Adrenal gland (tissue), 12 donors: ENCODE data around the gene RADIL. TPM values are rescaled to one million over a fixed set of nuclear protein-coding genes. Genes with fewer than 3 reads are reported as not detected.

Experiments used
- DNase-seq, 7 donors: peaks; one replicate each; pipeline ENCODE4 v3.0.0-alpha.2; 2019 to 2020
- H3K27ac ChIP-seq, 5 donors: fragments of 200-600 bp; sonication (generic) in 4 of 5; 1 replicate in 3 of 5; 2 replicates in 2 of 5; pipeline versions ENCODE4 v1.5.1 to v1.8.0; 2016 to 2020; ENCODE audit warnings: mild to moderate bottlenecking in 1 of 5
- H3K27me3 ChIP-seq: fragments of 200-600 bp; 2 replicates; pipeline ENCODE4 v1.8.0; 2021
- H3K36me3 ChIP-seq, 2 donors: fragments of 200-600 bp; replicated peaks in 1 of 2; 1 replicate in 1 of 2; 2 replicates in 1 of 2; pipeline versions ENCODE4 v1.5.1 to v1.8.0; 2018 to 2022
- H3K4me1 ChIP-seq, 2 donors: fragments of 200-600 bp; replicated peaks in 1 of 2; 1 replicate in 1 of 2; 2 replicates in 1 of 2; pipeline versions ENCODE4 v1.5.1 to v1.8.0; 2018 to 2021
- H3K4me3 ChIP-seq, 4 donors: fragments of 200-600 bp; sonication (generic) in 3 of 4; one replicate each; pipeline ENCODE4 v1.5.1; 2016 to 2018
- H3K9me3 ChIP-seq, 3 donors: fragments of 200-600 bp; sonication (generic) in 1 of 3; replicated peaks in 1 of 3; 1 replicate in 2 of 3; 2 replicates in 1 of 3; pipeline versions ENCODE4 v1.5.1 to v1.8.0; 2016 to 2021
- POLR2A ChIP-seq, 2 donors: fragments of 450-650 bp; IDR thresholded peaks; one replicate each; pipeline ENCODE4 v1.6.1; 2017; ENCODE audit warnings: antibody characterized with exemption in 2 of 2, mild to moderate bottlenecking in 2 of 2, moderate library complexity in 1 of 2
- WGBS, 4 donors: extraction: QIAGEN DNeasy Blood & Tissue Kit in 2 of 4; methylation state at CpG; one replicate each; pipeline versions ENCODE4 v1.1.5 to v1.1.7; 2013 to 2017; 5-methylcytosine and 5-hydroxymethylcytosine counted together
- intact Hi-C, 2 donors: fragments of 100-400 bp; cut with DNase I; formaldehyde crosslinking; loops; one replicate each; pipeline versions ENCODE4 v1.14.1 to v1.15.0; 2022 to 2023
- polyA plus RNA-seq, 3 donors: library from polyadenylated mRNA; stranded (reverse); fragments of 200-250 nt in 2 of 3; fragments of 350-450 nt in 1 of 3; fragmentation: Illumina TruSeq in 1 of 3; extraction: RNeasy Lipid Tissue Mini Kit (QIAGEN cat#74804) in 1 of 3; gene quantifications; one replicate each; pipeline ENCODE4 v1.2.3, GENCODE V29; 2013 to 2014
- total RNA-seq, 9 donors: library from RNA; depleted of rRNA in 4 of 9; stranded (reverse); fragments of >200 nt in 4 of 9; fragments of 120-200 nt in 1 of 9; fragmentation: NEBNext Ultra II Directional in 1 of 9; extraction: Animal tissue kit (Norgen Biotek cat#: 25700) in 1 of 9; gene quantifications; one replicate each; pipeline versions ENCODE4 v1.1.0 to v1.2.4, GENCODE V29; 2013 to 2023
- TF ChIP-seq, protein P1 (sequence below), 6 experiments: fragments of 450-650 bp in 4 of 6; fragments of 200-600 bp in 2 of 6; sonication (generic) in 1 of 6; IDR thresholded peaks; 1 replicate in 5 of 6; 2 replicates in 1 of 6; pipeline versions ENCODE4 v1.5.1 to v1.8.0; 2016 to 2021; ENCODE audit warnings: antibody characterized with exemption in 6 of 6, mild to moderate bottlenecking in 2 of 6, moderate library complexity in 1 of 6
- donor health status: healthy with polysubstance abuse.
- donor health status: Bipolar disorder and iron deficiency.
- donor health status: DM: yes; HTN: yes; CAD: no.
- donor health status: DM: no; HTN: no; CAD: no.
- donor health status: DM: no; HTN: no; CAD: no.
- donor health status: DM: yes; HTN: yes; CAD: no.

The RADIL gene
- total and polyA plus RNA-seq, 12 donors = 0.16 to 7.8 (median 1.4) TPM

DNA sequence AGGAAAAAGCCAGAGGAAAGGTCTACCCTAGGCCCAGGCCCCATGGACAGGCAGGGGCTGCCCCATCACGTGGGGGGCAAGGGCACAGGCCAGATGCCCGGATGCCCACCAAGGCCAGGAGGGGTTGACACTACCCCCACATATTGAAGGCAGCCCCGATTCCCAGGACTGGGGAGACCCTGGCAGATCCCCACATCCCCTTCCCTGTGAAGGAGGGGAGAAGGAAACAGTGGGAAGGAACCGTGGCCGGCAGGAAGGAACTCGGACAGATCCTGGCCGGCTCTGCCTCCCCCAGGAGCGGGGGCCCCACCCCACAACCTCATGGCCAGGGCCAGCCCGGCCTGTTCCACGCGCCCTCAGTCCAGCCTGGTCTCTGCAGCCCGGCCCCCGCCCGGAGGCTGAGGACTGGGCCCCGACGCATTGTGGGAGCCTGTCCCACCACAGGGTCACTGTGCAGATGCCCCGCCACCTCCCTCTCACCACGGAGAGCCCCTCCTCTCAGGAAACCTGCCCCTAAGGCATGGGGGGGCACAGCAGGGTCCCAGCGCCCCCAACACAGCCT, 63.0 kb downstream of the RADIL start:
- no peak overlapping the region for H3K4me3 ChIP-seq
- intact Hi-C loops = loop anchor here in 1 of 2 donors (5.0 kb wide), 1 partner anchor 257 kb away; no protein-coding TSS in a partner anchor
- no peak for DNase-seq
- H3K4me1 ChIP-seq = no peaks in the 10 kb centered on the region
- no peaks in the 10 kb centered on the region for H3K36me3 ChIP-seq
- no peak for TF ChIP-seq POLR2A (IDR thresholded peaks at IDR 0.05)
- no peaks in the 10 kb centered on the region for H3K9me3 ChIP-seq
- H3K27me3 ChIP-seq = no peaks in the 10 kb centered on the region
- 55 to 79% (median 73%) methylated on average over 2 to 19 of the region's 19 CpGs for WGBS, 4 donors
- no peak overlapping the region for H3K27ac ChIP-seq

DNA sequence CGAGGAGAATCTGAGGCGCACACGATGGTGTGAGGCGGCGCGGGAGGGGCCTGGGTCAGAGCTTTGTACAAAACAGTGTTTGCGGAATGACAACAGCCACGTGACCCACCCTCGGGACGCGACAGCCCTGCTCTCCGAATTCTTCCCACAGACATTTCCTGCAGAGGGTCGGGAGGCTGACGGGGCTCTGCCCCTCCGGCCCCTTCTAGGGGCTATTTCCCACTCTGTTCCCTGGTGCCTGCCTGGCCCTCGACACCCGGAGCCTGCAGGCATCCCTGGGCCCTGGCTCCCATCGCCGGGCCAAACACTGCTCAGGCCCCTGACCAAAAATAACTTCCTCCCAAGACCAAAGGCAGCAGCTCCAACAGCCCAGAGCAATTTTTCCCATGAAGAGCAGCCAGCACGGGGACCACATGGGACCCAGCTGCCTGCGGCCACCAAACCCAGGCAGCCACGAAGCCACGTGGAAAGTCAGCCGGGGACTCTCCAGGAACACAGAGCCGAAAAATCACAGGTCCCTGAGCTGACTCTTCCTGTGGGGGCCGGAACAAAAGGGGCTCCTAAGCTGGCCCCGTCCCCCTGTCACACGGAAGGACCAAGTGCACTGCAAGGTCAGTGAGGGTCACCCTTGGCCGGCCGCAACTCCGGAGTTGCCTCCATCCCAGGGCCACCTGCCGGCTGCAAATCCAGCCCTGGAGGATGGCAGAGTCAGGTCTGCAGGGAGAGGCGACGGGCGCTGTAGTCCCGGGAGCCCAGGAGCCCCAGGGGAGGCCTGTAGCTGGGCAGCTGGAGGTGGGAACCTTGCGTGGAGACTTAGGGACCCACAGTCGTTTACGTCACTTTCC, 63.7 kb downstream of the RADIL start:
- H3K27ac ChIP-seq = no peak overlapping the region
- DNase-seq = no peak
- no peaks in the 10 kb centered on the region for H3K9me3 ChIP-seq
- H3K4me3 ChIP-seq = no peak overlapping the region
- H3K27me3 ChIP-seq = no peaks in the 10 kb centered on the region
- H3K4me1 ChIP-seq = no peaks in the 10 kb centered on the region
- 61 to 73% (median 68%) methylated on average over 35 to 39 of the region's 39 CpGs for WGBS, 4 donors
- TF ChIP-seq, protein P1, sequence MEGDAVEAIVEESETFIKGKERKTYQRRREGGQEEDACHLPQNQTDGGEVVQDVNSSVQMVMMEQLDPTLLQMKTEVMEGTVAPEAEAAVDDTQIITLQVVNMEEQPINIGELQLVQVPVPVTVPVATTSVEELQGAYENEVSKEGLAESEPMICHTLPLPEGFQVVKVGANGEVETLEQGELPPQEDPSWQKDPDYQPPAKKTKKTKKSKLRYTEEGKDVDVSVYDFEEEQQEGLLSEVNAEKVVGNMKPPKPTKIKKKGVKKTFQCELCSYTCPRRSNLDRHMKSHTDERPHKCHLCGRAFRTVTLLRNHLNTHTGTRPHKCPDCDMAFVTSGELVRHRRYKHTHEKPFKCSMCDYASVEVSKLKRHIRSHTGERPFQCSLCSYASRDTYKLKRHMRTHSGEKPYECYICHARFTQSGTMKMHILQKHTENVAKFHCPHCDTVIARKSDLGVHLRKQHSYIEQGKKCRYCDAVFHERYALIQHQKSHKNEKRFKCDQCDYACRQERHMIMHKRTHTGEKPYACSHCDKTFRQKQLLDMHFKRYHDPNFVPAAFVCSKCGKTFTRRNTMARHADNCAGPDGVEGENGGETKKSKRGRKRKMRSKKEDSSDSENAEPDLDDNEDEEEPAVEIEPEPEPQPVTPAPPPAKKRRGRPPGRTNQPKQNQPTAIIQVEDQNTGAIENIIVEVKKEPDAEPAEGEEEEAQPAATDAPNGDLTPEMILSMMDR (IDR thresholded peaks at IDR 0.05) = no peak
- TF ChIP-seq POLR2A (IDR thresholded peaks at IDR 0.05) = no peak
- H3K36me3 ChIP-seq = no peaks in the 10 kb centered on the region
- intact Hi-C loops = loop anchor here in 1 of 2 donors (5.0 kb wide), 1 partner anchor 258 kb away; no protein-coding TSS in a partner anchor

DNA sequence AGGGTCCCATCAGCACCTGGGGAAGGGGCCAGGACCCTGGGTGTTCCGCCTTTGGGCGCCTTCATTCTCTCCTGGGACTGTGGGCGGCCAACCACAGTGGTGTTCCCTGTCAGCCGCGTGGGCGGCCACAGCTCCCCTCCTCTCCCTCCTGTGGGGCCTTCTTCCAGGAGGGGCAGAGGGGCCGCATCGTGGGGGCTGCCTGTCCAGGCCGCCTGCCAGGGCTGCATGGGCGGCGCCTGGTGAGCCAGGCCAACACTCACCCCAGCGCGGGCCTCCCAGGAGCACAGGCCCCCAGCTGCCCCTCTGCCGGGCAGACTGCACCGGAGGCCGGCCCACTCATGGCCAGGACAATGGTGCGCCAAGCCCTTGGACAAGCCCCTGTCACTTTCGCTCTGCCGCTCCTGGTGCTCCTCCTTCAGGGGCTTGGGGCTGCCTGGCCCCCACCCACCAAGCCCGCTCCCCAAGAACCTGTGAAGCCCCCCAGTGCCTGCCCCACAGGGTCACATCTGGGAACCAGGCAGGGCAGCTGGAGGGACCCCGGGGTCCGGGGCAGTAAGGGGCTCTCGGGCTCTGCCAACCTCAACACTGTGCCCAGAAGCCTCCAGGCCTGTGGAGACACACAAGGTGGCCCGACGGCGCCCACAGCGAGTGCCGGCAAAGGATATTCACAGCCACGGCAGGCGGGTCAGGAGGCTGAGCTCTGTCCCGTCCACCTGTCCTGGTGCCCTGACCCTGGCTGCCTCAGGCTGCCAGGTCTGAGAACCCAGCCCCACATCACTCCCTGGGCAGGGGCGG, 65.3 kb downstream of the RADIL start:
- no peak for DNase-seq
- no peaks in the 10 kb centered on the region for H3K4me1 ChIP-seq
- H3K9me3 ChIP-seq = no peaks in the 10 kb centered on the region
- H3K36me3 ChIP-seq = no peaks in the 10 kb centered on the region
- TF ChIP-seq, protein P1 (IDR thresholded peaks at IDR 0.05) = no peak
- no peak for TF ChIP-seq POLR2A (IDR thresholded peaks at IDR 0.05)
- no peaks in the 10 kb centered on the region for H3K27me3 ChIP-seq
- whole genome bisulfite sequencing, 4 donors = 78 to 89% (median 79%) methylated on average over 5 to 31 of the region's 32 CpGs
- intact Hi-C loops = no loop called here
- H3K4me3 ChIP-seq = no peak overlapping the region
- no peak overlapping the region for H3K27ac ChIP-seq

DNA sequence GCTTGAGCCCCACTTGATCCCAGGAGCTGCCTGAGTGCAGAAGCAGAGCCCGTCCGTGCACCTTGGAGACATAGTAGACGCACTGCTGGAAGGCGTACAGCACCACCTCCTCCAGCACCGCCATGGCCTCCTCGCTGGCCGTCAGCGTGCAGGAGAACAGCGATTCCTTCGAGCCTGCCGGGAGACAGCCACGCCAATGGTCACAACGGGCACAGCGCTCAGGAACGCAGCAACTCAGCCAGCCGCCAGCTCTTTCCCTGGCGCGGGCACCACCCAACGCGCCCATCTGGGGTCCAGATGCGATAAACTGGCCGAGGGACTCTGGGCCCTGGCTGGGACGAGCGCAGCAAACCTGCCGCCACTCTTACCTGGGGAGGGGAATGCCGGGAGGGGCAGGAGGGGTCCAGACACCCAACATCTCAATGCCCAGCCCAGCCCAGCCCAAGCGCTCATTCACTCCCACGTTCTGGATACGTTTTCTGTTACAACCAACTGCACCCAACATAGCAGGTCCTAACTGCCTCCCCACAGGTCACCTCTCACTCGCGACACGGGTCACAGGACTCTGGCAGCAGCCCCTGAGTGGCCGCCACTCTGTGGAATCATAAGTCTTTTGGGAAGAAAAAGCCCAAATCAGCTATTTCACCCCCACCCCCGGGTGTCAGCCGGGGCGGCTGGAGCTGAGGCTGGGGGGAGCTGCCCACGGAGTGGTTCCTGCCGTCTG, 66.2 kb downstream of the RADIL start:
- Histone ChIP-seq H3K27ac (no peak overlapping the region), H3K4me3 (no peak overlapping the region), H3K9me3 (no peaks in the 10 kb centered on the region), H3K4me1 (no peaks in the 10 kb centered on the region), H3K27me3 (no peaks in the 10 kb centered on the region), H3K36me3 (no peaks in the 10 kb centered on the region)
- no peak for TF ChIP-seq POLR2A (IDR thresholded peaks at IDR 0.05)
- TF ChIP-seq, protein P1 (IDR thresholded peaks at IDR 0.05) = no peak
- intact Hi-C loops = no loop called here
- DNase-seq = no peak
- WGBS, 4 donors = 87 to 91% (median 88%) methylated on average over 28 to 38 of the region's 38 CpGs
